GM21381 (cell line): ENCODE results near the gene C9.
"Not testable (repeated sequence)": the region's sequence is repeated elsewhere in the genome, so short reads cannot be mapped to it uniquely, and the experiment has no call there.

ENCODE experiments used
- ATAC-seq: cut with Tn5 transposase; IDR thresholded peaks from one replicate; pipeline ENCODE4 v1.9.1; 2021; ENCODE audit warnings: mild to moderate bottlenecking, moderate library complexity; ENCODE audit not compliant: unreplicated experiment

The C9 gene

GRCh38 chr5:39364367-39364766, at the start of gene C9:
TSS of gene C9 (minus strand) at chr5:39364495. CDS start at chr5:39364464, 31 bp downstream.
- ATAC-seq: no peak

GRCh38 chr5:39413771-39414170, 49.5 kb upstream of the C9 start:
- no peak for ATAC-seq

- no peak for ATAC-seq
Measured at GRCh38 chr5:39412721-39413394, 48.6 kb upstream of the C9 start.

- no peak for ATAC-seq
Measured at GRCh38 chr5:39411985-39412384, 47.7 kb upstream of the C9 start.

- ATAC-seq: no peak
Measured at GRCh38 chr5:39411061-39411460, 46.8 kb upstream of the C9 start.

- no peak for ATAC-seq
Measured at GRCh38 chr5:39409033-39409432, 44.7 kb upstream of the C9 start.

- no peak for ATAC-seq
Measured at GRCh38 chr5:39405083-39405843, 41.0 kb upstream of the C9 start.

- not testable (repeated sequence) for ATAC-seq
Measured at GRCh38 chr5:39403761-39404160, 39.5 kb upstream of the C9 start.

- not testable (repeated sequence) for ATAC-seq
Measured at GRCh38 chr5:39402140-39402539, 37.8 kb upstream of the C9 start.

- ATAC-seq: no peak
Measured at GRCh38 chr5:39400713-39401578, 36.7 kb upstream of the C9 start.

GRCh38 chr5:39399135-39400036, 35.1 kb upstream of the C9 start:
- no peak for ATAC-seq

GRCh38 chr5:39396843-39397242, 32.5 kb upstream of the C9 start:
- ATAC-seq: no peak

GRCh38 chr5:39395521-39395920, 31.2 kb upstream of the C9 start:
- no peak for ATAC-seq

- ATAC-seq: no peak
Measured at GRCh38 chr5:39394946-39395345, 30.7 kb upstream of the C9 start.

- no peak for ATAC-seq
Measured at GRCh38 chr5:39390945-39391344, 26.6 kb upstream of the C9 start.

GRCh38 chr5:39387293-39387692, 23.0 kb upstream of the C9 start:
- ATAC-seq: no peak

- ATAC-seq: no peak
Measured at GRCh38 chr5:39384271-39384670, 20.0 kb upstream of the C9 start.

- ATAC-seq: no peak
Measured at GRCh38 chr5:39381376-39381775, 17.1 kb upstream of the C9 start.

GRCh38 chr5:39379693-39380092, 15.4 kb upstream of the C9 start:
- no peak for ATAC-seq

- ATAC-seq: no peak
Measured at GRCh38 chr5:39377613-39378012, 13.3 kb upstream of the C9 start.
